Activated T-helper 2 cell treated with anti-CD3 and anti-CD28 coated beads, Interferon-gamma antibody, Interleukin-2, Interleukin-4, amounts not matched to agents 10 μg/mL and 5 μg/mL and 100 μg/mL, durations not matched to agents 14 hours and 24 hours and 36 hours (primary cell): Measurements from ENCODE around the gene GNAQ. TPM values are rescaled to one million over a fixed set of nuclear protein-coding genes. Genes with fewer than 3 reads are reported as not detected.
"Not testable (repeated sequence)": the region's sequence is repeated elsewhere in the genome, so short reads cannot be mapped to it uniquely, and the experiment has no call there.

Source experiments
- DNase-seq: peaks from one replicate; pipeline ENCODE4 v3.0.0; 2021; ENCODE audit warnings: low spot score
- H3K27ac Mint-ChIP-seq: one replicate; pipeline ENCODE4 v1.8.0; 2021; ENCODE audit warnings: mixed read lengths
- H3K27me3 Mint-ChIP-seq: one replicate; pipeline ENCODE4 v1.8.0; 2021; ENCODE audit warnings: low read depth, mixed read lengths
- H3K36me3 Mint-ChIP-seq: one replicate; pipeline ENCODE4 v1.8.0; 2021; ENCODE audit warnings: low read depth, mixed read lengths
- H3K4me1 Mint-ChIP-seq: one replicate; pipeline ENCODE4 v1.8.0; 2021; ENCODE audit warnings: low read depth, mixed read lengths
- H3K4me3 Mint-ChIP-seq: one replicate; pipeline ENCODE4 v1.8.0; 2021; ENCODE audit warnings: low read depth, mild to moderate bottlenecking, moderate library complexity, mixed read lengths
- H3K9me3 Mint-ChIP-seq: one replicate; pipeline ENCODE4 v1.8.0; 2021; ENCODE audit warnings: mixed read lengths
- intact Hi-C: fragments of 100-400 bp; cut with micrococcal nuclease; formaldehyde crosslinking; loops from one replicate; pipeline ENCODE4 v1.15.1; 2023
- total RNA-seq: library from RNA; stranded (reverse); gene quantifications from 2 replicates; pipeline ENCODE4 v1.2.3, GENCODE V29; 2022

Gene GNAQ
- total RNA-seq, 1 donor from 2014 or later = 28.6 TPM

DNA sequence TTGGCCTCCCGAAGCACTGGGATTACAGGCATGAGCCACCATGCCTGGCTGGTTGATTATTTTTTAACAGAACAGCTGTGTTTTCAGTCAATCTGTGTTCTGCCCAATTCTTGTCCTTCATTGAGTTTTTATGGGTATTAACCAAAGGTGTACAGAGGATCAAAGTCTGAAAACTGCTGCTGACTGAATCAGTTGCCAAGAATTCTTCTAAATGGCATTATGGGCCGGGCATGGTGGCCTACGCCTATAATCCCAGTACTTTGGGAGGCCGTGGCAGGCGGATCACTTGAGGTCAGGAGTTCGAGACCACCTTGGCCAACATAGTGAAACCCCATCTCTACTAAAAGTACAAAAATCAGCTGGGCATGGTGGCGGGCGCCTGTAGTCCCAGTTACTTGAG, 150.0 kb downstream of the GNAQ start:
- H3K9me3 Mint-ChIP-seq, DNase-seq, H3K27ac Mint-ChIP-seq, H3K4me3 Mint-ChIP-seq, H3K27me3 Mint-ChIP-seq, intact Hi-C loops: not testable (repeated sequence)
- Mint-ChIP-seq H3K4me1 (peaks cover 39% of the 10 kb centered on the region), H3K36me3 (peaks cover 10% of the 10 kb centered on the region)

DNA sequence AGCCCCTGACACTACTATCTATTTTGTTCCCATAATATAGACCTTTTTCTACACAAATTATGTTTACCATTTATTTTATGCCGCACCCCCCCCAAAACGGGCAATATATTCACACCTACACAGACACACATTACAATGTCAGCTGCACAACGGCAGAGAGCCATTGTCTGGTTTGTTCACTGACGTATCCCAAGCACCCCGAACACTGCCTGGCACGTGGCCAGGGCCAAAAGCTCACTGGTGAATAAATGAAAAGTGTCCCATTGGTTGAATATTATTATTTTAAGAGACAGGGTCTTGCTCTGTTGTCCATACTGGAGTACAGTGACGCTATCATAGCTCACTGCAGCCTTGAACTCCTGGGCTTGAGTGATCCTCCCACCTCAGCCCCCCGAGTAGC, 150.5 kb downstream of the GNAQ start:
- H3K9me3 Mint-ChIP-seq = no peaks in the 10 kb centered on the region
- H3K4me1 Mint-ChIP-seq = peaks cover 39% of the 10 kb centered on the region

DNA sequence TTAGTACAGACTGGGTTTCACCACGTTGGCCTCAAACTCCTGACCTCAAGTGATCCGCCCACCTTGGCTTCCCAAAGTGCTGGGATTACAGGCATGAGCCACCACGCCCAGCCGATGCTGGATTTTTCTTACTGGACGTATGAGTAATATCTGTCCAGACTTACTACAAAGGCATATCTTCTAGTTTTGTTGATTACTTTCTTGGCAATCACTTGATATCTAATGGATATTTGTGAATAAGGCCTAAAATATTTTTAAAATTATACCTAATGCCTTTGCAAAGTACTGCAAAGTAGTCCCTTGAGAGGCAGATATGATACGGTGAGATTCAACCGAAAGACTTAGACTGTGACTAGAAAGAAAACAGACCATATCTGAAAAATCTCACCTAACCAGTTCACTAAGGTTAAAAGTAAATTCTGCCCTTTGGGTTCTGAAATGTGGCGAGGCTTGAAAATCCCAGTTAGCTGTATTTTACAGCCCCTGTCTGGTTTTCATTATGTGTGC, 152.1 kb downstream of the GNAQ start:
- Mint-ChIP-seq H3K4me1 (peaks cover 31% of the 10 kb centered on the region), H3K4me3 (no peak overlapping the region), H3K36me3 (peaks cover 15% of the 10 kb centered on the region), H3K9me3 (no peaks in the 10 kb centered on the region), H3K27me3 (no peaks in the 10 kb centered on the region), H3K27ac (no peak overlapping the region)
- intact Hi-C loops = no loop called here
- no peak for DNase-seq

More for the DNA sequence above, 150.5 kb downstream of the GNAQ start:
- intact Hi-C loops = no loop called here
- H3K27me3 Mint-ChIP-seq = no peaks in the 10 kb centered on the region
- no peak overlapping the region for H3K27ac Mint-ChIP-seq
- no peak overlapping the region for H3K4me3 Mint-ChIP-seq
- no peak for DNase-seq
- H3K36me3 Mint-ChIP-seq = peaks cover 10% of the 10 kb centered on the region

DNA sequence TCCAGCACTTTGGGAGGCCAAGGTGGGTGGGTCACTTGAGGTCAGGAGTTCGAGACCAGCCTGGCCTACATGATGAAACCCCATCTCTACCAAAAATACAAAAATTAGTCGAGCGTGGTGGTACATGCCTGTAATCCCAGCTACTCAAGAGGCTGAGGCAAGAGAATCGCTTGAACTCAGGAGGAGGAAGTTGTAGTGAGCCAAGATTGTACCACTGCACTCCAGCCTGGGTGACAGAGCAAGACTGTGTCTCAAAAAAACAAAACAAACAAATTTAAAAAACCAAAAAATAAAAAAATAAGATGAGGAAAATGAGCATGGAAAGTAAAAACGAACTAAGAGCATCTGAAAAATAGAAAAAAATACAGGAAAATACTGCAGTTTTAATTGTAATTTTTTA, 152.8 kb downstream of the GNAQ start:
- DNase-seq, H3K9me3 Mint-ChIP-seq, intact Hi-C loops, H3K27ac Mint-ChIP-seq, H3K27me3 Mint-ChIP-seq, H3K4me3 Mint-ChIP-seq: not testable (repeated sequence)
- peaks cover 20% of the 10 kb centered on the region for H3K36me3 Mint-ChIP-seq
- H3K4me1 Mint-ChIP-seq = peaks cover 28% of the 10 kb centered on the region

DNA sequence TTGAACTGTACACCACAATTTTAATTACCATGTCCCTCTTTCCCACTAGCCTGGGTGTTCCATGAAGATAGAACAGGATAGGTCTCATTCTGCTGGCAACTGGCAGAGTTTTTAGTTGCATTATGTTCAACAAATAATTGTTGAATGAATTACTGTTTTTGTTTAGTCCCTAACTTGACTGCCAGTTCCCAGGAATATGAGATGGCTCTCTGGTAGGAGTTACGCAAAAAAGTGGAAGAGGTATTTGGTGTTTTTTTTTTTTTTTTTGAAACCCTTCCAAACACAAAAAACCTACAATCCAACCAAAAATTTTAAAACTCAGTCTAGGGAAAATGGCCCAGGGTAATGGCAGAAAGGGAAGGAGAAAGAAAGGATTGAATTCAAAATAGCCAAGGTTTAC, 153.6 kb downstream of the GNAQ start:
- no peaks in the 10 kb centered on the region for H3K9me3 Mint-ChIP-seq
- peaks cover 23% of the 10 kb centered on the region for H3K36me3 Mint-ChIP-seq
- H3K4me3 Mint-ChIP-seq = no peak overlapping the region
- intact Hi-C loops = no loop called here
- H3K27ac Mint-ChIP-seq = no peak overlapping the region
- no peak for DNase-seq
- H3K4me1 Mint-ChIP-seq = peaks cover 22% of the 10 kb centered on the region
- no peaks in the 10 kb centered on the region for H3K27me3 Mint-ChIP-seq

DNA sequence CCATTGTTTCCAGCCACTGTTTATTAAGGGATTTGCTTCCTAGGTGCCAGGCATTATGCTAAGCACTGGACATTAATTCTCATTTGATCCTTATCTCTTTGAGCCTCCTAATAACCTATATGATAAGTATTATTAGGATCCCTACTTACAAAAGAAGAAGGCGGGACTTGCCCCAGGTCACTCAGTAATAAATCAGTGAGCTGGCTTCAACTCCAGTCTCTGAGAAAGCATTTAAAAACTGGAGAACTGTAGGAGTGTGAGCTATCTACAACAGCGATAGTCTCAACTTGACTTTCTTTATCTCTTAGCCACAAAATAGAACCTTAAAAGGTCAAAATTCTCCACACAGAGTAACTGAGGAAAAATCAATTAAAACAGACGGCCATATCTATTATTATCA, 155.0 kb downstream of the GNAQ start:
- no peaks in the 10 kb centered on the region for H3K9me3 Mint-ChIP-seq
- H3K27ac Mint-ChIP-seq = no peak overlapping the region
- intact Hi-C loops = no loop called here
- H3K27me3 Mint-ChIP-seq = no peaks in the 10 kb centered on the region
- H3K36me3 Mint-ChIP-seq = peaks cover 24% of the 10 kb centered on the region
- peaks cover 20% of the 10 kb centered on the region for H3K4me1 Mint-ChIP-seq
- no peak for DNase-seq
- H3K4me3 Mint-ChIP-seq = no peak overlapping the region

DNA sequence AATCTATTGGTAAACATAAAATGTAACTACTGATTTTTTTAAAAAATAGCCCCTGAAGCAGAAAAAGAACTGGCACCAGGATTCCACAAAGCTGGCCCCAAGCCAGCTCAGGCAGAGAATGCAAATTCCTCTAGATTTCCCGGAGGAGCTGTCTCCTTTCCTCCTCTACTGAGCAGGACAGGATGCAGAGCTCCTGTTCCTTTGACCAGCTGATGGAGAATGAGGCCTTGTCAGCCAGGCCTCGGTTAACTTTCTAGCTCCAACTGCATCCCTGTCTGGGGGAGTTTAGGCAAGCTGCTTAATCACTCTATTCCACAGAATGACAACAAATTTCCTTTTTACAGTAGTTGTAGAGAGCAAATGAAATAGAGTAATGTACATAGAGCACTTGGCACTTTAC, 155.5 kb downstream of the GNAQ start:
- H3K4me1 Mint-ChIP-seq = peaks cover 21% of the 10 kb centered on the region
- no peaks in the 10 kb centered on the region for H3K27me3 Mint-ChIP-seq
- no peak for DNase-seq
- intact Hi-C loops = no loop called here
- H3K4me3 Mint-ChIP-seq = no peak overlapping the region
- no peaks in the 10 kb centered on the region for H3K9me3 Mint-ChIP-seq
- peaks cover 29% of the 10 kb centered on the region for H3K36me3 Mint-ChIP-seq
- H3K27ac Mint-ChIP-seq = no peak overlapping the region

DNA sequence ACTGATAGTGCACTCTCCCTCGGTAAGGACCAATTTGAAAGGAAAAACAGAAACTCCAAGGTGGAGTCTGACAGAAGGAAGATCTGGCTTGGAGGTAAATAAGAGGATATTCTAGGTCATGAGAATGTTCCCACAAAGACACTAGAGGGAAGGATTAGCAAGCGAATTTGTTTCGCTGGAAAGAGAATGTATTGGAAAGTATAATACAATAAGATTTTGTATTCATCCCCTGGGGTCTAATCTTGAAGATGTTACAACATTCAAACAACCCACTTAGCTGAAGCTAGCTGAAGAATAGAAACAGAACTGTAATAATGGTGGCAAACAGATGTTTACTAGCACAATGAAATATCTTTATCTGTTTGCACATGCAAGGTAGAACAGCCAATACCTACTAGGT, 158.7 kb downstream of the GNAQ start:
- H3K27ac Mint-ChIP-seq = no peak overlapping the region
- H3K4me1 Mint-ChIP-seq = peaks cover 17% of the 10 kb centered on the region
- DNase-seq = no peak
- H3K9me3 Mint-ChIP-seq = no peaks in the 10 kb centered on the region
- H3K36me3 Mint-ChIP-seq = peaks cover 33% of the 10 kb centered on the region
- H3K27me3 Mint-ChIP-seq = no peaks in the 10 kb centered on the region
- H3K4me3 Mint-ChIP-seq = no peak overlapping the region
- intact Hi-C loops = no loop called here

DNA sequence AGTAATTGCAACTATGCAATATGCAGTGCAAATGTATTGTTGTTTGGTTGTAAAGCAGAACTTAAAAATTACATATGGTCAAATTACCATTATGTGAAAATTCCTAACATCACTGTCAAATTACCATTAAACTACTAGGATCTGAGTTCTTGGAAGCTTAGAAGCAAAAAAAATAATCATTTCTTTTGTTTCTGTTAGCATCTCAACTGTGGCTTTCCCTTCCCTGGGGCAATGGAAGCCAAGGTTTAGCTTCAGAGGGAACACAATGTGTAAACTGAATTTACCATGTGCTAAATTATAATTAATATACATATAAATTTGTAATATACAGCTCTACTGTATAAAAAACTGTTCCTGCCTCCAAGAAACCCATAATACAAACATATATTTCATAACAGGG, 159.4 kb downstream of the GNAQ start:
- Mint-ChIP-seq H3K27me3 (no peaks in the 10 kb centered on the region), H3K4me3 (no peak overlapping the region), H3K4me1 (peaks cover 23% of the 10 kb centered on the region), H3K27ac (no peak overlapping the region), H3K9me3 (no peaks in the 10 kb centered on the region), H3K36me3 (peaks cover 30% of the 10 kb centered on the region)
- intact Hi-C loops = no loop called here
- no peak for DNase-seq

DNA sequence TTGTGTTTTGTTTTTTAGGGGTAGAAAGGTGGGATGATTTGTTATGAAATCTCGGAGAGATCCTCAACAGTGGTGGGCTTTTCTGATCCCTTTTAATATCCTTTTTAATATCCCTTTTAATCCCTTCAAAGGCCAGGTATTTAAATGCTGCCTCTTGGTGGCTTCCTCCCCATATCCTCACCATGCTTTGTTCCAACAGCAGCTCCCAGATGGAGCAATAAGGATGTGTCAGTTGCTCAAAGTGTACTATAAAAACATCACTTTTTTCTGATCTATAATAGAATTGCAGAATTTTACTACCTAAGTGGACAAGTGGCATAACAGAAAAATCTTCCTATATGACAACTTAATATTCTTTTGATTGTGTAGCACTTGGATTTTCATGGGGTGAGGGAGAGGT, 160.1 kb downstream of the GNAQ start:
- H3K9me3 Mint-ChIP-seq = no peaks in the 10 kb centered on the region
- H3K36me3 Mint-ChIP-seq = peaks cover 30% of the 10 kb centered on the region
- peaks cover 28% of the 10 kb centered on the region for H3K4me1 Mint-ChIP-seq
- no peaks in the 10 kb centered on the region for H3K27me3 Mint-ChIP-seq
- intact Hi-C loops = no loop called here
- no peak for DNase-seq
- H3K27ac Mint-ChIP-seq = no peak overlapping the region
- H3K4me3 Mint-ChIP-seq = no peak overlapping the region

DNA sequence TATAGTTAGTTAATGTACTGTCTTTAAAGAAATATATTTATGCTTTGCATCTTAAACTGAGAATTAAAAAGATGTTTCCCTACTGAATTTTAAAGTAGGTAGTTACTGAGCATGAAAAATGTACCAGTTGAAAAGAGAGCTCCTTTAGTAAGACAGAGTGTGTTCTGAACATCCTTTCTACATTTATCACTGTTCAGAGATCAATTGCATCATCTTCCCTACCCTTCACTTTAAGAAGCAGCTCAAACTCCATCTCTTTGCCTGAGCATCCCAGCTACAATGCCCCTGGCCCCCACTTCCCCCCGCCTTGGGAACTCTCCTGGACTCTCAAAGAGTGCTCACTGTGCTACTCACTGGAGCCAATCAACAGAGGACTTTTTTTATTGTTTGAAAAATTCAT, 164.7 kb downstream of the GNAQ start:
- Mint-ChIP-seq H3K9me3 (peaks cover 22% of the 10 kb centered on the region), H3K36me3 (peaks cover 56% of the 10 kb centered on the region), H3K27me3 (no peaks in the 10 kb centered on the region), H3K27ac (peak overlapping the region; percentile 2), H3K4me3 (no peak overlapping the region), H3K4me1 (peaks cover 32% of the 10 kb centered on the region)
- intact Hi-C loops = no loop called here
- no peak for DNase-seq

DNA sequence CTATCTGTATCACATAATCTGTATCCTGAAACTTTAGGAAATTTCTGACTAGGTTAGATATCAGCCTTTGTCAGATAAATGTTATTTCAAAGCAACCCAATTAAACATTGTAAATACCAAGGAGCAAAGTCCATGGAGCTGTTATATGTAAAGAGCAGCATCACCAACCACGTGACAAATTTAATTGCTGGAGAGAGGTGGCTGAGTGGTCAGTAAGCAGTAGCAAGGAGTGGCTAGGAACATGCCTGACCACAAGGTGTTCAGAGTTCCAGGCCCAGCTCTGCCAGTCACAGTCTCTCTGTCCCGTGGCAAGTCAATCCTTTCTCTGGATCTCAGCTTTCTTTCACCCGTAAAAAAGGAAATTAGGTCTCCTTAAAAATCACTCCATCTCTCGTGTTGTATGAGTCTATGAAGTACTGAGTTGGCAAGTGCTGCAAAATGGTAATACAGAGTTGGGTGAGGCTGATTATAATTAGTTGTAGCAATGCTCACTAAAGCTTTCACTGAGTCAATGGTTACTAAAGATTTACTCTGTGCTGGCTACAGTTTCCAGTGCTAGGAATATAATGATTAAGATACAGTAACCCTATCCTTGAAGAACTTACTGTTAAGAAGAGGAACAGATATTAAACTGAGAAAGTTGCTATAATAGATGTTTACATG, 166.1 kb downstream of the GNAQ start:
- H3K4me1 Mint-ChIP-seq = peaks cover 30% of the 10 kb centered on the region

DNA sequence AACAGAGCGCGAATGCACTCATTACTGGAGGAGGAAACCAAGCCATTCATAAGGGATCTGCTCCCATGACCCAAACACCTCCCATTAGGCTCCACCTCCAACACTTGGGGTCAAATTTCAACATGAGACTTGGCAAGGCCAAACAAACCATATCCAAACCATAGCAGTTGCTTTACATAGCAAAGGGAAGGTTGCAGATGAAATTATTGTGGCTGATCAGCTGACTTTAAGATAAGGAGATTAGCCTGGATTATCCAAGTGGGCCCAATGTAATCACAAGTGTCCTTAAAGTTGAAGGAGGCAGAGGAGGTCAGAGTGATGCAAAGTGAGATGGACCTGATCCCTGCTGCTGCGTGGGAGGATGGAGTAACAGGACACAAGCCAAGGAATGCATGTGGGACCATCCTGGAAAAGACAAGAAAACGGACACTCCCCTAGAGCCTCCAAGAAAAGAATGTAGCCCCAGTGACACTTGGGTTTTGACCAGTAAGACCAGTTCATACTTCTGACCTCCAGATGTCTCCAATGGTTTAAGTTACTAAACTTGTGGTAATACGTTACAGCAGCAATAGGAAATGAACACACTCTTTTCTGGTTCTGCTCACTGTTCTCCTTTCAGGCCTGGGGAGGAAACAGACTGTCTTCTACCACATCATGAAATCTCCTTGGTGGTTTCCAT, 167.3 kb downstream of the GNAQ start:
- Mint-ChIP-seq H3K27me3 (no peaks in the 10 kb centered on the region), H3K4me3 (no peak overlapping the region), H3K4me1 (peaks cover 28% of the 10 kb centered on the region), H3K36me3 (peaks cover 60% of the 10 kb centered on the region), H3K27ac (peak overlapping the region; percentile 40), H3K9me3 (peaks cover 22% of the 10 kb centered on the region)
- no peak for DNase-seq
- intact Hi-C loops = no loop called here

More for the DNA sequence above, 166.1 kb downstream of the GNAQ start:
- Mint-ChIP-seq H3K27me3 (no peaks in the 10 kb centered on the region), H3K36me3 (peaks cover 58% of the 10 kb centered on the region), H3K27ac (no peak overlapping the region), H3K4me3 (no peak overlapping the region), H3K9me3 (peaks cover 22% of the 10 kb centered on the region)
- intact Hi-C loops = no loop called here
- no peak for DNase-seq
